ENCODE data around the gene PARM1. TPM values are rescaled to one million over a fixed set of nuclear protein-coding genes. Genes with fewer than 3 reads are reported as not detected.

Gene PARM1
- under 0.01 and 0.47 TPM in 2 replicates for total RNA-seq

GRCh38 chr4:74932832-74933561 lies at the start of gene PARM1:
TSS of gene PARM1 (plus strand) at chr4:74933116. CDS start at chr4:74933328, 212 bp downstream.

Other genes starting within 250 kb of the PARM1 start
- gene BTC, start 138.6 kb upstream of the PARM1 start, total RNA-seq, result 0.09 TPM in 1 of 2 replicates, not detected in the other